ENCODE data around the gene RPL11. TPM values are rescaled to one million over a fixed set of nuclear protein-coding genes. Genes with fewer than 3 reads are reported as not detected.

RPL11 gene
- total and polyA plus RNA-seq, 2 of the 4 experiments (the other 2 are of a cell fraction), result 452 to 1,692 TPM

DNA sequence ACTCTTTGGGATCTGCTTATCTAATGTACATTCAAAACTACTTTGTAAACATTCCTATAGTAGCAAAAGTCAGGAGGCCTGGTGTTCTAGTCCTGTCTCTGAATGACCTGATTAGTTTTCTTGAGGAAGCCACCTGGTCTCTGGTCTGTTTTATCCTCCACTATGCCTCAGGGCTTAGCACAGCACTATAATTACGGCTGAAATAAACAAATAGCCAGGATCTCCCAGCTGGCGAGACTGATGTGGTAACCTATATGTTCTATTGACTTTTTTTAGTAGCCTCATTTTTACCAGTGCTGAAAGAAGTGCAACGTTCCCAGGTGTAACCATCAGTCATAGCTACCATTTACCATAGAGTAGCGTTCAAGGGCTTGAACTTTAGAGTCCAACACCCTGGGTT lies 24.2 kb upstream of the RPL11 start:
- no peak overlapping the region for H3K4ac ChIP-seq (ENCODE audit: low read depth, low read length)
- CTCF ChIA-PET, result no interaction called here
- no peak overlapping the region for H4K91ac ChIP-seq (ENCODE audit: insufficient read depth, low read depth, low read length)
- H4K5ac ChIP-seq (ENCODE audit: low read depth, low read length), result no peak overlapping the region
- intact Hi-C loops (cut with micrococcal nuclease), result loop anchor here (5.0 kb wide), 1 partner anchor 170 kb away; no protein-coding TSS in a partner anchor
- BruUV-seq (replicated peaks), result no TSS peak
- H4K8ac ChIP-seq (ENCODE audit: low read depth in 2 of 2, low read length in 2 of 2), result no peak overlapping the region
- POLR2A ChIA-PET (ENCODE audit: unreplicated experiment), result no interaction called here
- no peak overlapping the region for H3K27ac ChIP-seq (ENCODE audit: insufficient read depth, low read length)
- H2BK15ac ChIP-seq (ENCODE audit: low read depth, low read length), result no peak overlapping the region
- dilution Hi-C loops (cut with HindIII; ENCODE audit: low sequenced_read_pairs, unreplicated experiment), result no loop called here
- H3K4me3 ChIP-seq (ENCODE audit: insufficient read depth, low read depth, low read length), result no peak overlapping the region
- no peak overlapping the region for H2BK120ac ChIP-seq (ENCODE audit: low read depth, low read length)
- TF ChIP-seq POLR2A (IDR thresholded peaks at IDR 0.05; ENCODE audit: low read depth, low read length) (no peak), NFE2L2 (IDR thresholded peaks at IDR 0.05; ENCODE audit: low read depth, low read length) (no peak), MAFK (IDR thresholded peaks at IDR 0.05; ENCODE audit: low read depth, low read length) (no peak), RFX5 (IDR thresholded peaks at IDR 0.05; ENCODE audit: low read depth, low read length) (no peak), RAD21 (IDR thresholded peaks at IDR 0.05; ENCODE audit: low read length) (no peak)
- TF ChIP-seq, protein P1, sequence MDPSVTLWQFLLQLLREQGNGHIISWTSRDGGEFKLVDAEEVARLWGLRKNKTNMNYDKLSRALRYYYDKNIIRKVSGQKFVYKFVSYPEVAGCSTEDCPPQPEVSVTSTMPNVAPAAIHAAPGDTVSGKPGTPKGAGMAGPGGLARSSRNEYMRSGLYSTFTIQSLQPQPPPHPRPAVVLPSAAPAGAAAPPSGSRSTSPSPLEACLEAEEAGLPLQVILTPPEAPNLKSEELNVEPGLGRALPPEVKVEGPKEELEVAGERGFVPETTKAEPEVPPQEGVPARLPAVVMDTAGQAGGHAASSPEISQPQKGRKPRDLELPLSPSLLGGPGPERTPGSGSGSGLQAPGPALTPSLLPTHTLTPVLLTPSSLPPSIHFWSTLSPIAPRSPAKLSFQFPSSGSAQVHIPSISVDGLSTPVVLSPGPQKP (IDR thresholded peaks at IDR 0.05; ENCODE audit: borderline replicate concordance, low read depth, low read length), result no peak
- TF ChIP-seq, protein P2, sequence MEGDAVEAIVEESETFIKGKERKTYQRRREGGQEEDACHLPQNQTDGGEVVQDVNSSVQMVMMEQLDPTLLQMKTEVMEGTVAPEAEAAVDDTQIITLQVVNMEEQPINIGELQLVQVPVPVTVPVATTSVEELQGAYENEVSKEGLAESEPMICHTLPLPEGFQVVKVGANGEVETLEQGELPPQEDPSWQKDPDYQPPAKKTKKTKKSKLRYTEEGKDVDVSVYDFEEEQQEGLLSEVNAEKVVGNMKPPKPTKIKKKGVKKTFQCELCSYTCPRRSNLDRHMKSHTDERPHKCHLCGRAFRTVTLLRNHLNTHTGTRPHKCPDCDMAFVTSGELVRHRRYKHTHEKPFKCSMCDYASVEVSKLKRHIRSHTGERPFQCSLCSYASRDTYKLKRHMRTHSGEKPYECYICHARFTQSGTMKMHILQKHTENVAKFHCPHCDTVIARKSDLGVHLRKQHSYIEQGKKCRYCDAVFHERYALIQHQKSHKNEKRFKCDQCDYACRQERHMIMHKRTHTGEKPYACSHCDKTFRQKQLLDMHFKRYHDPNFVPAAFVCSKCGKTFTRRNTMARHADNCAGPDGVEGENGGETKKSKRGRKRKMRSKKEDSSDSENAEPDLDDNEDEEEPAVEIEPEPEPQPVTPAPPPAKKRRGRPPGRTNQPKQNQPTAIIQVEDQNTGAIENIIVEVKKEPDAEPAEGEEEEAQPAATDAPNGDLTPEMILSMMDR (conservative IDR thresholded peaks at IDR 0.05; ENCODE audit: low read depth, low read length), result no peak
- no peak overlapping the region for H3K4me2 ChIP-seq (ENCODE audit: low read depth, low read length)
- no peaks in the 10 kb centered on the region for H3K9me3 ChIP-seq (ENCODE audit: control insufficient read depth, insufficient read depth, low read length)
- H3K9me1 ChIP-seq (ENCODE audit: insufficient read depth, low read length), result 0 out of 2 replicates have a peak, but pooled peaks cover 3% of the 10 kb centered on the region
- no peaks in the 10 kb centered on the region for H4K20me1 ChIP-seq (ENCODE audit: insufficient read depth, low read length)
- H3K27me3 ChIP-seq (ENCODE audit: control insufficient read depth, insufficient read depth, low read length), result peaks cover 18% of the 10 kb centered on the region
- in situ Hi-C loops (cut with MboI; ENCODE audit: low sequenced_read_pairs), result no loop called here
- no peak overlapping the region for H3K18ac ChIP-seq (ENCODE audit: low read depth, low read length)
- H3K9ac ChIP-seq (ENCODE audit: low read depth, low read length), result no peak overlapping the region
- H2AK5ac ChIP-seq (ENCODE audit: low read depth, low read length), result no peak overlapping the region
- DNase-seq, result no peak
- H2BK20ac ChIP-seq (ENCODE audit: low read depth, low read length), result no peak overlapping the region
- no peaks in the 10 kb centered on the region for H3K36me3 ChIP-seq (ENCODE audit: control insufficient read depth, insufficient read depth, low read length)
- no CpG with 5 or more reads among the region's 4 CpGs for WGBS, 2 experiments (ENCODE audit: extremely low coverage in 2 of 2, insufficient read length in 1 of 2)
- no peak overlapping the region for H3K23ac ChIP-seq (ENCODE audit: low read depth, low read length)
- H2AK9ac ChIP-seq (replicated peaks; ENCODE audit: low read depth, low read length, poor library complexity), result no peak overlapping the region
- H2BK5ac ChIP-seq (ENCODE audit: low read depth, low read length, poor library complexity, severe bottlenecking), result no peak overlapping the region
- H3K56ac ChIP-seq (ENCODE audit: extremely low read depth, insufficient read depth, low read length), result no peak overlapping the region
- no peak overlapping the region for H3K14ac ChIP-seq (replicated peaks; ENCODE audit: low read depth, low read length)
- no peak overlapping the region for H2AFZ ChIP-seq (replicated peaks; ENCODE audit: low read length, poor library complexity)
- H3K4me1 ChIP-seq (ENCODE audit: control insufficient read depth, insufficient read depth, low read length), result no peaks in the 10 kb centered on the region
- H3K79me1 ChIP-seq (ENCODE audit: low read depth in 1 of 2, low read length in 2 of 2), result no peaks in the 10 kb centered on the region
- ATAC-seq (ENCODE audit: low read depth), result no peak
